ENCODE results near the gene CLIP1. TPM values are rescaled to one million over a fixed set of nuclear protein-coding genes. Genes with fewer than 3 reads are reported as not detected.

Gene CLIP1
- total and polyA plus RNA-seq, 2 of the 8 experiments (the other 6 are each of a cell fraction or from before 2014, with no cell fraction given), result 19.0 to 27.6 TPM

- TF ChIP-seq ATF2 (IDR thresholded peaks at IDR 0.05; ENCODE audit: low read length), result no peak
- TF ChIP-seq NANOG (IDR thresholded peaks at IDR 0.05; ENCODE audit: insufficient read depth, low read depth, low read length, poor library complexity, severe bottlenecking), result no peak
- no peak for TF ChIP-seq CBX5 (IDR thresholded peaks at IDR 0.05; ENCODE audit: low read depth, low read length)
- no peak for TF ChIP-seq RFX5 (IDR thresholded peaks at IDR 0.05; ENCODE audit: borderline replicate concordance, low read depth, low read length)
- no peak for TF ChIP-seq POU5F1 (IDR thresholded peaks at IDR 0.05; ENCODE audit: low read depth, low read length)
- TF ChIP-seq POLR2AphosphoS5 (IDR thresholded peaks at IDR 0.05; ENCODE audit: low read depth, low read length), result no peak
- no peak for TF ChIP-seq EP300 (IDR thresholded peaks at IDR 0.05; ENCODE audit: borderline replicate concordance in 1 of 2, low read depth in 2 of 2, low read length in 2 of 2)
Measured at GRCh38 chr12:122327494-122328385, 94.7 kb downstream of the CLIP1 start (continued).

Data from H1 (cell line).